ENCODE results near the gene EVA1B. TPM values are rescaled to one million over a fixed set of nuclear protein-coding genes. Genes with fewer than 3 reads are reported as not detected.

The EVA1B gene
- total and polyA plus RNA-seq, 5 experiments from 2014 or later, result 0.16 to 2.4 (median 1.2) TPM

Other genes starting within 250 kb of the EVA1B start
- not detected for gene TEKT2, start 239.6 kb downstream of the EVA1B start, total RNA-seq
- not detected for gene TEKT2, start 239.6 kb downstream of the EVA1B start, polyA plus RNA-seq
- gene ADPRS, start 234.8 kb downstream of the EVA1B start, total RNA-seq, result 10 to 100 TPM; 28.3 to 30.4 TPM
- gene ADPRS, start 234.8 kb downstream of the EVA1B start, polyA plus RNA-seq, result 10 to 100 TPM in 2 of 3 donors, 1 to 10 TPM in 1; 9.9 to 24.8 (median 11.5) TPM
- under 1 TPM; 0.22 to 0.31 TPM for gene COL8A2, start 198.4 kb downstream of the EVA1B start, total RNA-seq
- gene COL8A2, start 198.4 kb downstream of the EVA1B start, polyA plus RNA-seq, result under 1 TPM; 0.07 to 0.22 (median 0.15) TPM
- 10 to 100 TPM; 44.6 to 53.7 TPM for gene TRAPPC3, start 174.2 kb downstream of the EVA1B start, total RNA-seq
- 100 to 1,000 TPM in 2 of 3 donors, 10 to 100 TPM in 1; 99.9 to 115 (median 110) TPM for gene TRAPPC3, start 174.2 kb downstream of the EVA1B start, polyA plus RNA-seq
- gene MAP7D1, start 167.5 kb downstream of the EVA1B start, total RNA-seq, result 100 to 1,000 TPM; 266 to 275 TPM
- gene MAP7D1, start 167.5 kb downstream of the EVA1B start, polyA plus RNA-seq, result 10 to 100 TPM; 13.3 to 67.1 (median 20.1) TPM
- gene THRAP3, start 99.2 kb downstream of the EVA1B start, total RNA-seq, result 100 to 1,000 TPM; 123 to 131 TPM
- 100 to 1,000 TPM in 1 of 3 donors, 10 to 100 TPM in 2; 87.6 to 106 (median 97.8) TPM for gene THRAP3, start 99.2 kb downstream of the EVA1B start, polyA plus RNA-seq
- gene SH3D21, start 17.3 kb downstream of the EVA1B start, total RNA-seq, result 1 to 10 TPM; 2.6 to 2.7 TPM
- under 1 TPM in 2 of 3 donors, not detected in 1; 0.19 to 0.35 TPM for gene SH3D21, start 17.3 kb downstream of the EVA1B start, polyA plus RNA-seq
- 10 to 100 TPM; 46.2 to 47.8 TPM for gene STK40, start 62.3 kb upstream of the EVA1B start, total RNA-seq
- 10 to 100 TPM; 21.6 to 31.7 (median 23.6) TPM for gene STK40, start 62.3 kb upstream of the EVA1B start, polyA plus RNA-seq
- gene LSM10, start 74.3 kb upstream of the EVA1B start, total RNA-seq, result 10 to 100 TPM; 40.8 to 47.1 TPM
- gene LSM10, start 74.3 kb upstream of the EVA1B start, polyA plus RNA-seq, result 100 to 1,000 TPM; 118 to 122 (median 121) TPM
- 1 to 10 TPM; 1.4 to 1.5 TPM for gene OSCP1, start 126.8 kb upstream of the EVA1B start, total RNA-seq
- 1 to 10 TPM in 1 of 3 donors, under 1 TPM in 2; 0.24 to 1.7 (median 0.94) TPM for gene OSCP1, start 126.8 kb upstream of the EVA1B start, polyA plus RNA-seq
- 10 to 100 TPM; 38.6 to 41.4 TPM for gene MRPS15, start 140.7 kb upstream of the EVA1B start, total RNA-seq
- gene MRPS15, start 140.7 kb upstream of the EVA1B start, polyA plus RNA-seq, result 10 to 100 TPM; 87.2 to 95.9 (median 87.7) TPM
- under 1 TPM in 1 of 2 experiments, not detected in 1; 0.44 TPM for gene CSF3R, start 159.3 kb upstream of the EVA1B start, total RNA-seq
- gene CSF3R, start 159.3 kb upstream of the EVA1B start, polyA plus RNA-seq, result under 1 TPM in 2 of 3 donors, not detected in 1; 0.10 to 0.20 TPM